Urinary bladder (tissue), 4 donors: ENCODE measurements around the gene TCF12. TPM values are rescaled to one million over a fixed set of nuclear protein-coding genes. Genes with fewer than 3 reads are reported as not detected.

Source experiments
- DNase-seq: peaks from one replicate; pipeline ENCODE4 v3.0.0-alpha.2; 2015; ENCODE audit errors: extremely low spot score
- H3K27ac ChIP-seq: one replicate; pipeline ENCODE4 v1.5.1; 2013; ENCODE audit warnings: low read depth, mild to moderate bottlenecking, moderate library complexity
- H3K36me3 ChIP-seq: one replicate; pipeline ENCODE4 v1.6.1; 2013; ENCODE audit warnings: mild to moderate bottlenecking, moderate library complexity; ENCODE audit not compliant: insufficient read depth
- H3K4me1 ChIP-seq: one replicate; pipeline ENCODE4 v1.6.1; 2013; ENCODE audit warnings: mild to moderate bottlenecking, moderate library complexity; ENCODE audit not compliant: insufficient read depth
- H3K4me3 ChIP-seq: one replicate; pipeline ENCODE4 v1.5.1; 2013; ENCODE audit warnings: low read depth, low read length
- WGBS: extraction: QIAGEN DNeasy Blood & Tissue Kit; methylation state at CpG from one replicate; pipeline ENCODE4 v1.1.7; 2013; 5-methylcytosine and 5-hydroxymethylcytosine counted together
- polyA plus RNA-seq: library from polyadenylated mRNA; stranded (reverse); fragments of 200-250 nt; gene quantifications from one replicate; pipeline ENCODE4 v1.2.3, GENCODE V29; 2013
- total RNA-seq: library from RNA; depleted of rRNA; stranded (reverse); fragments of >200 nt; gene quantifications from one replicate; pipeline ENCODE4 v1.2.3, GENCODE V29; 2014
- donor health status: healthy with polysubstance abuse.
- donor health status: healthy.

TCF12 gene
- total RNA-seq = 241 TPM
- 55.0 TPM for polyA plus RNA-seq

DNA sequence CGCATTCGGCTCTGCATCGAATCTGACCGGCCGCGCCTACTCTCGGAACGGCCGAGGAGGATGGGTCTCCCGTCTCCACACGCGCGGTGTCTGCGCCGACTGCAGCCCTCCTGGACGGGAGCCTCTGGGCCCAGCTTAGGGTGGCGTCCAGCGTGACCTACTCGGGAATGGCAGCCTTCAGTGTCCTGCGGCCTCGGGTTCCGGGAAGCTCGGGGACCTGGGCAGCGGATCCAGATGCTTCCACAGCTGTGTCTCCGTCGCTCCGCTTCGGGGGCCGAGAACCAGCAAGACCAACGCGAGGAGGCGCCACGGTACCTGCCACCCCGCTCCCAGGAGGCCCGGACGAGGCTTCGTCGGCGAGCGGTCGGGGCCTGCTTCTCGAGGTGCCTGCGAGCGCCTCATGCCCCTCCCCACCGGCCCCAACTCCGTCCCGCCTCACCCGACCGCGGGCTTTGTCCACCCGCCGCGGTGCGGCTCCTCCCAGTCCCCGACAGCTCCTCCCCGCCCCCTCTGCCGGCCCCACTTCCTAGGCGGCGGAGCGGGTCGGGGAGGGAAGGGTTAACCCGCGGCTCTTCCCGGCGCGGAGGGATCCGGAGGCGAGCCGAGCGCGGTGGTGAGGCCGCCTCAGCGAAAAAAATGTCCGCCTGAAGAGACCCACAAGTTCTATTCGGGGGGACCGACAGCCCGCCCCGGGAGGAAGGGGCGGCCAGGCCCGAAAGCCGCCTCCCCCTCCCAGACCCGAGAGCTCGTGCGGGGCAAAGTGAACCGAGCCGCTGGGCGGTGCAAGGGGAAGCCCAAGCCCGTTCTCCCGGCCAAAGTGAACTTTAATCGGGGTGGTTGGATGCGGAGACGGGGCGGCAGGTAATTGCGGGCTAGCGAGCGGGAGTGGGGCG, at the start of gene TCF12:
Gene TCF12 (plus strand): TSS at position 599 of the 893 bp plus-strand sequence. CDS start 1,270 bp downstream, outside the sequence.
- DNase-seq = peak; percentile 89
- Histone ChIP-seq H3K4me1 (no peaks in the 10 kb centered on the region), H3K27ac (peak within 1 kb of the TSS; percentile 85), H3K4me3 (peak within 1 kb of the TSS; percentile 96), H3K36me3 (no peaks in the 10 kb centered on the region)
- under 1% methylated on average over 97 of the region's 97 CpGs for WGBS

DNA sequence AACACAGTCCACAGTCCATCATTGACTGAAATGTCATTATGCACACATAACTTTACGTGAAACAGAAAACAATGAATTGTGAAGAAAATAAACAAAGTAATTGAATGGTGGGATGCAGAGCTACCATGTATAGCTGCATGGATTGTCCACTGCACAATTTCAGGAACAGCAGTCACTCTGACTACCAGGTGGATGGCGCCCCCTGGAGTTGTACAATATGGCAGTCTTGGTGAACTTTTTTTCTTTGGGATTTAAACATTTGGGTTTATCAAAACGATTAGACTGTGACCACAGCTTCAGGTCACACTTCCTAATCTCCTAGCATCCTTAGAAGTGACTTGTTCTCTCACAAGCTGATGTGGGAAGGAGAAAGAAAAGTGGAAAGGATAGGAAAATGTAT, 48.9 kb upstream of the TCF12 start:
- 62% methylated on average over 3 of the region's 3 CpGs for WGBS
- Histone ChIP-seq H3K36me3 (no peaks in the 10 kb centered on the region), H3K4me1 (no peaks in the 10 kb centered on the region), H3K4me3 (no peak overlapping the region), H3K27ac (no peak overlapping the region)
- no peak for DNase-seq

DNA sequence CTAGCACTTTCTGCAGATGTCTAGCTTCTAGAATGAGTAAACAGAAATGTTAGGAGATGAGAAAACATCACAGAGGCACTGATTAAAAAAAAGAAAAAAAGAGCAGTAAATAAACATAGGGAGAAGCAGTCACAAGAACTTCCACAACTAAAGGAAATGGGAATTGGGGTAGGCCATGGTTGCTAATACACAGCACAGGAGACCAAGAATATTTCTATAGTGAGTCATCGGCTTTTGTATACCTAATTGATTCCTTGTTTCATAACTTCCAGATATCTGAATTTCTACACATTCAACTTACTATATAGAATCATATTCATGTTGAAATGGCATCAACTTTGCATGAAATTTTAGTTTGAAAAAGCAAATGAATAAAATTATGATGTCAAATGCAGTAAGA, 47.3 kb upstream of the TCF12 start:
- DNase-seq = no peak
- Histone ChIP-seq H3K4me3 (no peak overlapping the region), H3K36me3 (no peaks in the 10 kb centered on the region), H3K27ac (no peak overlapping the region), H3K4me1 (no peaks in the 10 kb centered on the region)
- WGBS = 59% methylated on average over 1 of the region's 1 CpG

DNA sequence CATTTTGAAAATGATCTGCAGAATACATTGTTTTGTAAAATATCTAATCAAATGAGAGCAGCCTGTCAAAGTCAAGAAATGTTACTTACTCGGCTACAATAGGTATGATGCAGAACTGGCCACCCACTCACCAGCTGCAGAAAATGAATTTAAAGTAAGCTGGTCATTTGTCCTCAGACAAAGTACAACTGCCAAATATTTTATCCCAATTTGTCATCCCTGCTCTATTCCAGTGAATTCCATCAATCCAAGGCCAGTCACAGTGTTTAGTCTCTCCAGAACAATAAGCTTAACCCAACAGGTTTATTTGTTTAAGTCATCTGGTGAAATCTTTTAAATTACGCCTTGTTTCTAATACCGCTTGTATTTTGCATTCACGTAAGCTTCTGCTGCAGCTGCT, 46.6 kb upstream of the TCF12 start:
- no peak for DNase-seq
- no peaks in the 10 kb centered on the region for H3K4me1 ChIP-seq
- H3K36me3 ChIP-seq = no peaks in the 10 kb centered on the region
- no peak overlapping the region for H3K27ac ChIP-seq
- H3K4me3 ChIP-seq = no peak overlapping the region
- WGBS = 82% methylated on average over 4 of the region's 4 CpGs

DNA sequence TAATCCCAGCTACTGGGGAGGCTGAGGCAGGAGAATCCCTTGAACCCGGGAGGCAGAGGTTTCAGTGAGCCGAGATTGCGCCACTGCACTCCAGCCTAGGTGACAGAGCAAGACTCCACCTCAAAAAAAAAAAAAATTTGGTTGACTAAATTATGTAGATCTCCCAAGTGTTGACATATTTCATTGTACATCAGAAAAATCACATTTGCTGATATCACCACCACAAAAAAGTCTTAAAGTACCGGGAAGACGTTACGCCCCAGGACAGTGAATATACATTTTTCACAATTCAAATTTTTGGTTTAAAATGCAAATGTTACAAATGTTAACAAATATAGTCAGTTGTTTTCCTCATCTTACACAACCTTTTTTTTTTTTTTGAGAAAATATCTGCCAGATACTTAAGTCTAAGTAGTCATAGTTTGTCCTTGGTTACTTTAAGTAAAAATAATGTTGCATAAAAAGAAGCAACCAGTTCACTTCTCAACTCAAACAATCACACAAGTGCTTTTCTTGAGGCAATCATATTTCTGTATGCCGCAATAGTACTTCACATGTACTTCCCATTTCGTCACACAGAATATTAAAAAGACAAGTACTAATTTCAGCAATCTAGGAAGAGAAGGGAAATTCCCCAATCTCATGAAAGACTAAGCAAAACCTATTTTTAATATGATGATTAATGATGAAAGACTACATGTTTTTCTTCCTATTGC, 41.0 kb upstream of the TCF12 start:
- Histone ChIP-seq H3K27ac (no peak overlapping the region), H3K4me1 (no peaks in the 10 kb centered on the region), H3K36me3 (no peaks in the 10 kb centered on the region), H3K4me3 (no peak overlapping the region)
- DNase-seq = no peak
- 95% methylated on average over 8 of the region's 8 CpGs for WGBS

DNA sequence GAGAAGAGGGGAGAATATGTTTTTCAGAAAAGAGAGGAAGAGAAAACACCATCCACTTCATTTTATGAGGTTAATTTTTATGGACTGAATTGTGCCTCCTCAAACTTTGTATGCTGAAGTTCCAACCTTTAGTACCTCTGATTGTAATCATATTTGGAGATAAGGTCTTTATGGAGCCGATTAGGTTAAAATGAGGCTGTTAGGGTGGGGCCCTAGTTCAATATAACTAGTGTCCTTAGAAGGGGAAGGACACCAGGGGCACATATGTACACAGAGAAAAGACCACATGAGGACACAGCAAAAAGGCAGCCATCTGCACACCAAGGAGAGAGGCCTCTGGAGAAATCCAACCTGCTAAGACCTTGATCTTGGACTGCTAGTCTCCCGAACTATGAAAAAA, 38.9 kb upstream of the TCF12 start:
- Histone ChIP-seq H3K4me1 (no peaks in the 10 kb centered on the region), H3K4me3 (no peak overlapping the region), H3K36me3 (no peaks in the 10 kb centered on the region), H3K27ac (no peak overlapping the region)
- WGBS = 82% methylated on average over 2 of the region's 2 CpGs
- DNase-seq = no peak

DNA sequence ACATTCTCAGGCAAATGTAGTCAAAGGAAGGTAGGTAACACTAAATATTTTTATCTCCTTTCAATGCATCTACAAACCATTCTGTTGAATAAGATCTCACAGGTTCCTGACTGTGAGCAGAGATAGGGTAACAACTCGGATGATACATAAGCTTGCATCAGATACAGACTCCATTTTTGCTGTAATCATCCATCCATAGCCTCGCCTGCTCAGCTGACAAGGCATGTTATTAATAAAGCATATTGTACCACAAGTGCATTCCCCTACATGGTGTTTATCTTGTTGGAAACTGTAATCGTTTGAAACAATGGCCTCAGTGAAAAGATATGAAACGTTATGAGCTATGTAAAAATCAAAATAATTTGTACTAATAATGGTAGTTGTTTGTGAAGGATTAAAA, 35.4 kb upstream of the TCF12 start:
- WGBS = 78% methylated on average over 4 of the region's 4 CpGs

DNA sequence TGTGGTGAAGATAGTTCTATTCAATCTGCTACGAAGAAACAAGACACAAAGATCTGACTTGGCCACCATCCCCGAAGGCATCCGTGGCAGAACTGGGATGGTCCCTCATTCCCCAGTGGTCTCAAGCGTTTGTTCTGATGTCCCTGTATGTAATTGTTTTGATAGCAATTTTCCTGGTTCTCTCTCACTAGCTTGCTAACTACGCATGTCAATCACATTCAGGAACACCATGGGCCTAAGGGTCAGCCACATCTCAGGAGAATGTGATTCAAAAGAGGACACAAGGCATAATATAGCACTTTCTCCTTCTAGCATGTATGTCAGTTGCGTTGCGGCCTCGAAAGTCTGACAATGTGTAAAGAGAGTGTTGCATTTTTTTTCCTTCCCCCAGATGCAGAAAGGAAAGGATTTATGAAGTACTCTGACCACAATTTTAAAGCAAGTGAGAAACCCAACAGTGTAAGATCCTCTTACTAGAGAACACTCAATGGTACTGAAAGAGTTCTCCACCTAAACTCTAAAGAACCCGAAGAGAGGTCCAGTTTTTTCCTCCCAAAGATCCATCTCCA, 32.0 kb upstream of the TCF12 start:
- peak; percentile 1 for DNase-seq
- H3K4me1 ChIP-seq = no peaks in the 10 kb centered on the region
- H3K27ac ChIP-seq = peak overlapping the region; percentile 79
- 54% methylated on average over 9 of the region's 9 CpGs for WGBS
- no peaks in the 10 kb centered on the region for H3K36me3 ChIP-seq
- peak overlapping the region; percentile 51 for H3K4me3 ChIP-seq

More for the DNA sequence above, 35.4 kb upstream of the TCF12 start:
- no peaks in the 10 kb centered on the region for H3K36me3 ChIP-seq
- no peak for DNase-seq
- H3K4me1 ChIP-seq = no peaks in the 10 kb centered on the region
- no peak overlapping the region for H3K4me3 ChIP-seq
- no peak overlapping the region for H3K27ac ChIP-seq

DNA sequence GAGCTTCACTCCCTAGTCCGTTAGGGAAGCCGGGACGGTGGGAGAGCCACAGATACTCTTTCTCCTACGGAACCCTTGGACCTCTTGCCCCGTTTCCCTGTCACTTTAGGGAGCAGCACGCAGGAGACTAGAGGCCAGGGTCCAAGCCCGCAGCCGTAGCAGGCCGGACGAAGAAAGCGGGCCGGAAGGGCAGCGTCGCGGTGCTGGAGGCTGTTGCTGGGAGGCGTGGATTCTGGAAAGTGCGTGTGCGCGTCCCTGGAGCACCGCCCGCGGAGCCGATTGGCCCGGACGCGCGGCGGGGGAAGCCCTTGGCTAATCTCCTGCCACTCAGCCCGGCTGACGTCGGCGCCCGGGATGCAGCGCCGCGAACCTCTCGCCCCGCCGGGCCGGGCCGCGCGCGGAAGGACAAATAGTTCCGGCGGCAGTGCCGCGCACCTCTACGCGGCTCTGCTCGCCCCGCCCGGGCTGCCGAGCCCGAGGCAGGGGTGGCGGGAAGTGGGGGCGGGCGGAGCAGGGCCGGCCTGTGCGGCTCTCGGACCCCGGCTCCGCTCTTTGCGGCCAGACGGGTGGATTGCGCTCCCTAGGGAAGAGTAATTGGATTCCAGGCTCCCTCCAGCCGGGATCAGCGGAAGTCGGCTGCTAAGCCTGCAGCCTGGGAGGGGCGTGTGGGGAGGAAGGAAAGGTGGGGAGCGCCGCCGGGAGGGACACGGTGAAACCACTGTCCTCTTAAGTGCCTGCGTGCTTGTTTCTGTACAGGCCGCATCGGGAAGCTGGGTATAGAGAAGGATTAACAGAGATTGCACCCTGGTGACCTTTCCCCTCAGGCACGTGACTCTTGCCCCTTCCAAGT, 31.3 kb upstream of the TCF12 start:
- H3K27ac ChIP-seq = peak overlapping the region; percentile 93
- WGBS = under 1% methylated on average over 78 of the region's 78 CpGs
- no peaks in the 10 kb centered on the region for H3K36me3 ChIP-seq
- DNase-seq = peak; percentile 79
- no peaks in the 10 kb centered on the region for H3K4me1 ChIP-seq
- H3K4me3 ChIP-seq = peak overlapping the region; percentile 51

DNA sequence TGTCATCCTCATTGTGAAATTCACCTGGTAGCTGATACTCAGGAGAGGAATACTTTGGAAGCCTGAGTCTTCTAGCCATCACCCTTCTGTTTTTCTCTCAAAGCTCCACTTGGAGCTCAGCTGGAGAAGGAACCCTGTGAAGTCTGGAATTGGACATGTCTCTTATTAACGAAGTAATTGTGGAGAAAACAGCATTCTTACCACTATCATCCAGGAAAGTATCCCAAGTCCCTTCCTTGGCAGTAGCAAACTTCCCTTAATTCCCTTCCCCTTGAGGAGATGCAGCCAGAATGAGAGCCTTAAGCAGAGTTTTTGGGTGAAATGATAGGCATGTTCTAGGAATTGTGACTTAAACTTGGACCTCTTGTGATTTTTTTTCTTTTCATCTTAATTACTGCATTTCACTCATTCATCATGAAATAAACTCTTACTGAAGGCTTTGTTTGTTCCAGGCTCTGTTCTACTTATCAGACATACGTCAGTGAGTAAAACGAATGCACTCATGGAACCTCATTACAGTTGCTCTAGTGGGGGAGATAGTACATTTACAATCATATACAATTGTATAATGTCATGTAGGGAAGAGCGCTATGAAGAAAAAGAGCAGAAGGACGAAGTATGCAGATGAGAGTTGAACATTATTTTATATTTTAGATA, 30.5 kb upstream of the TCF12 start:
- H3K36me3 ChIP-seq = no peaks in the 10 kb centered on the region
- peak overlapping the region; percentile 51 for H3K4me3 ChIP-seq
- WGBS = 45% methylated on average over 5 of the region's 5 CpGs
- no peaks in the 10 kb centered on the region for H3K4me1 ChIP-seq
- peak overlapping the region; percentile 93 for H3K27ac ChIP-seq
- no peak for DNase-seq

DNA sequence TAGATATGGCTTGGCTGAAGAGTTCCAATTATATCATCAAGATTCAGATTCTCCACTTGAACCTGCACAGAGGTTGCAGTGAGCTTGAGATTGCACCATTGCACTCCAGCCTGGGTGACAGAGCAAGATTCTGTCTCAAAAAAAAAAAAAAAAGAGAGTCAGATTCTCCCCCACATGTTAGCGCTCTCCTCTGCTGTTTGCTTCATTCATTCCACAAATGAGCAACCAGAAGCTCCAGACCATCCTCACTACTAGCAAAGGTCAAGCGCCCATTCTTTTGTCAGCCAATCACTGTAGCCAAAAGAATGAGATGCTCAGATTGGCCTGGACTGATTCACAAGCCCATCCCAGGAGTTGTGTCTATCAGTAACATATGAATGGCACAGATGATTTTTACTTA, 28.4 kb upstream of the TCF12 start:
- WGBS = 98% methylated on average over 2 of the region's 2 CpGs
- DNase-seq = no peak
- no peak overlapping the region for H3K27ac ChIP-seq
- no peaks in the 10 kb centered on the region for H3K36me3 ChIP-seq
- no peak overlapping the region for H3K4me3 ChIP-seq
- no peaks in the 10 kb centered on the region for H3K4me1 ChIP-seq

DNA sequence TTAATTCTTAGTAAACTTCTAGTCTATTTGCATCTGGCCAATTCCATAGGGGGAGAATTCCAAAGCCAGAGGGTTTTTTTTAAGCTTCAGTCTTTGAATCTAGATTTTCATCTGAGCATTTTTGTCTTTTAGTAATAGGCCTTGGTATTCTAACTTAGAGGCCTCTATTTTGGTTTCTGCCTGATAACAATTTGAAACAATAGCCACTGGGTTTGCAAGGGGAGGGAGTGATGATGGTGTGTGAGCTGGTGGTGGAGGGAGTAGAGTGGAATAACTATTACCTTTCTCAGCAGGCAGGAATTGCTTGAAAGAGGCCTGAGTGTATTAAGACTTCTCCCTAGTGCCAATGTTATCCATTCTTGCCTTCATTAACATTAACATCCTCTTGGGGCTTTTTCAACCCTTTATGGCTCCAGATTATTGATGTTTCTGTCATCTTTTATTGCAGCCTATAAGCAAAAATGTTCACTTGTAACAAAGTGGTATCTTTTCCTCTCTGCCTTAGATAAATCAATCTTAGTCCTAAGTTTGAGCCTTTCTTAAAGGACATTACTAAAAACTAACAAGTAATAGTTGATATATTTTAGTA, 26.5 kb upstream of the TCF12 start:
- no peak overlapping the region for H3K27ac ChIP-seq
- no peaks in the 10 kb centered on the region for H3K36me3 ChIP-seq
- no peak overlapping the region for H3K4me3 ChIP-seq
- no peaks in the 10 kb centered on the region for H3K4me1 ChIP-seq
- no peak for DNase-seq
